ENCODE results near the gene VMA21. TPM values are rescaled to one million over a fixed set of nuclear protein-coding genes. Genes with fewer than 3 reads are reported as not detected.

Gene VMA21, protein sequence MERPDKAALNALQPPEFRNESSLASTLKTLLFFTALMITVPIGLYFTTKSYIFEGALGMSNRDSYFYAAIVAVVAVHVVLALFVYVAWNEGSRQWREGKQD
- polyA plus RNA-seq (2011; rRNA removed) (22.4 and 27.1 TPM in 2 replicates), polyA minus RNA-seq (2011; rRNA and poly(A)+ RNA removed) (23.4 and 25.1 TPM in 2 replicates)

DNA sequence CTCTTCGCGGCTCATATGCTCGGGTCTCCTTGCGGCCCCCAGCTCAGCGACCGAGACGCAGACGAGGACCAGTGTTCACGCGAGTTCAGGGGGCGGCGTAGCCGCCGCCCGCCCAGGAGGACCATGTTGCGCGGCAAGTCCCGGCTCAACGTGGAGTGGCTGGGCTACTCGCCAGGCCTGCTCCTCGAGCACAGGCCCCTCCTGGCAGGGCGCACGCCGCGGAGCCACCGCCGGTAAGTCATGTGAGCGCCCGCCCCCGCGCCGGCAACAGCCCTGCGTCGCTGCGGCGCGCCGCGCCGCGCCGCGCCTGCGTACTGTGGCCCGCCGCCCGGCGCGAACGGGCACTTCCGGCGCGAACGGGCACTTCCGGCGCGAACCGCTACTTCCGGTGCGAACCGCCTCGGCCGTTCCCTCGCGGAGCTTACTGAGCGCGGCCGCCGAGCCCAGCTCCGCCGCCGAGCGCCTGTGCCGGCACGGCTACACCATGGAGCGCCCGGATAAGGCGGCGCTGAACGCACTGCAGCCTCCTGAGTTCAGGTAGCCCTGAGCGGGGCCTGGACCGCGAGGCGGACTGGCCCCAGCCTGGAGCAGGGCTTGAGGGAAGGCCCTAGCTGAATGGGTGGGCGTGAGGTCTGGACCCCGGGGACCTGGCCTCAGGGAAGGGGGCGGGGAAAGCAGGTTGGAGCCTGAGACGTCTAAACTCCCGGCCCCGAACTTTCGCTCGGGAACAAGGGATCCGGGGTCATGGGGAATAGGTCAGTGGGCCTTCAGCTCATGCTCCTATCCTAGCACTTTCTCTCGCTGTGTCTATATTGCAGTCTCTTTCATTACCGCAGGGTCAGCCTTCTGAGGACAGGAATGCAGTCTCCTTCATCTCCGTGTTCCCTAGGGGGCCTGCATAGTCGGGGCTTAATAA lies at the start of gene VMA21:
Gene VMA21 (plus strand): TSS at position 382 of the 916 bp plus-strand sequence. CDS start 103 bp downstream, at position 485.
- H3K27ac ChIP-seq (ENCODE audit: low read depth, low read length): peak within 1 kb of the TSS; percentile 95
- ChIA-PET POLR2A (interaction anchor here (0.6 to 0.7 kb wide), 3 partner anchors 9 to 507 kb away, joined by 3 to 5 read pairs (median 4); no protein-coding TSS in a partner anchor), CTCF (no interaction called here)
- H3K9me3 ChIP-seq (ENCODE audit: control insufficient read depth, insufficient read depth, low read length): no peaks in the 10 kb centered on the region
- H3K27me3 ChIP-seq (ENCODE audit: control insufficient read depth, insufficient read depth, low read length): no peaks in the 10 kb centered on the region
- peak; percentile 64 for DNase-seq (ENCODE audit: low read depth, low spot score)
- TF ChIP-seq, protein P1, sequence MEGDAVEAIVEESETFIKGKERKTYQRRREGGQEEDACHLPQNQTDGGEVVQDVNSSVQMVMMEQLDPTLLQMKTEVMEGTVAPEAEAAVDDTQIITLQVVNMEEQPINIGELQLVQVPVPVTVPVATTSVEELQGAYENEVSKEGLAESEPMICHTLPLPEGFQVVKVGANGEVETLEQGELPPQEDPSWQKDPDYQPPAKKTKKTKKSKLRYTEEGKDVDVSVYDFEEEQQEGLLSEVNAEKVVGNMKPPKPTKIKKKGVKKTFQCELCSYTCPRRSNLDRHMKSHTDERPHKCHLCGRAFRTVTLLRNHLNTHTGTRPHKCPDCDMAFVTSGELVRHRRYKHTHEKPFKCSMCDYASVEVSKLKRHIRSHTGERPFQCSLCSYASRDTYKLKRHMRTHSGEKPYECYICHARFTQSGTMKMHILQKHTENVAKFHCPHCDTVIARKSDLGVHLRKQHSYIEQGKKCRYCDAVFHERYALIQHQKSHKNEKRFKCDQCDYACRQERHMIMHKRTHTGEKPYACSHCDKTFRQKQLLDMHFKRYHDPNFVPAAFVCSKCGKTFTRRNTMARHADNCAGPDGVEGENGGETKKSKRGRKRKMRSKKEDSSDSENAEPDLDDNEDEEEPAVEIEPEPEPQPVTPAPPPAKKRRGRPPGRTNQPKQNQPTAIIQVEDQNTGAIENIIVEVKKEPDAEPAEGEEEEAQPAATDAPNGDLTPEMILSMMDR (IDR thresholded peaks at IDR 0.05; ENCODE audit: low read depth, low read length): no peak
- peak within 1 kb of the TSS; percentile 77 for H3K4me3 ChIP-seq (ENCODE audit: low read depth, low read length)

DNA sequence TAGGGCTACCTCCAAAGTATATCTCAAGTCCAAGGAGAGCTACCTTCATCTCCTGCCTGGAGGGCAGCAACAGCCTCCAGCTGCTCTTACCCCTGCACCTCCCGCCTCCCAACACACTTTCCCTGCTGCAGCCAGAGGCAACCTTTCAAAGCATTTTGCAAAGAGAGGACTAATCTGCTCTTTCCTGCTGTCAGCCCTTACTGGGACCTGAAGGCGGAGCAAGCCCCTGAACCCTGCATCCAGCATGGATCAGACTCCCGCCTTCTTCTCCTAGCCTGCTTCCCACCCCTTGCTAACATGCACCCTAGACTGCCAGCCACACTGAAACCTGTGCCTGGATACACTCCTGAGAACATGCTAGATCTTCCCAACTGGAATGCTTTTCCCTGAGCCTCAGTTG lies 37.7 kb upstream of the VMA21 start:
- no peak overlapping the region for H3K4me3 ChIP-seq (ENCODE audit: low read depth, low read length)
- no peaks in the 10 kb centered on the region for H3K9me3 ChIP-seq (ENCODE audit: control insufficient read depth, insufficient read depth, low read length)
- no peak overlapping the region for H3K27ac ChIP-seq (ENCODE audit: low read depth, low read length)
- ChIA-PET CTCF (interaction anchor here (1.4 to 2.7 kb wide), 2 partner anchors 16 to 208 kb away, joined by 3 to 8 read pairs; no protein-coding TSS in a partner anchor), POLR2A (no interaction called here)
- TF ChIP-seq, protein P1 (IDR thresholded peaks at IDR 0.05; ENCODE audit: low read depth, low read length): no peak
- DNase-seq (ENCODE audit: low read depth, low spot score): no peak
- no peaks in the 10 kb centered on the region for H3K27me3 ChIP-seq (ENCODE audit: control insufficient read depth, insufficient read depth, low read length)

DNA sequence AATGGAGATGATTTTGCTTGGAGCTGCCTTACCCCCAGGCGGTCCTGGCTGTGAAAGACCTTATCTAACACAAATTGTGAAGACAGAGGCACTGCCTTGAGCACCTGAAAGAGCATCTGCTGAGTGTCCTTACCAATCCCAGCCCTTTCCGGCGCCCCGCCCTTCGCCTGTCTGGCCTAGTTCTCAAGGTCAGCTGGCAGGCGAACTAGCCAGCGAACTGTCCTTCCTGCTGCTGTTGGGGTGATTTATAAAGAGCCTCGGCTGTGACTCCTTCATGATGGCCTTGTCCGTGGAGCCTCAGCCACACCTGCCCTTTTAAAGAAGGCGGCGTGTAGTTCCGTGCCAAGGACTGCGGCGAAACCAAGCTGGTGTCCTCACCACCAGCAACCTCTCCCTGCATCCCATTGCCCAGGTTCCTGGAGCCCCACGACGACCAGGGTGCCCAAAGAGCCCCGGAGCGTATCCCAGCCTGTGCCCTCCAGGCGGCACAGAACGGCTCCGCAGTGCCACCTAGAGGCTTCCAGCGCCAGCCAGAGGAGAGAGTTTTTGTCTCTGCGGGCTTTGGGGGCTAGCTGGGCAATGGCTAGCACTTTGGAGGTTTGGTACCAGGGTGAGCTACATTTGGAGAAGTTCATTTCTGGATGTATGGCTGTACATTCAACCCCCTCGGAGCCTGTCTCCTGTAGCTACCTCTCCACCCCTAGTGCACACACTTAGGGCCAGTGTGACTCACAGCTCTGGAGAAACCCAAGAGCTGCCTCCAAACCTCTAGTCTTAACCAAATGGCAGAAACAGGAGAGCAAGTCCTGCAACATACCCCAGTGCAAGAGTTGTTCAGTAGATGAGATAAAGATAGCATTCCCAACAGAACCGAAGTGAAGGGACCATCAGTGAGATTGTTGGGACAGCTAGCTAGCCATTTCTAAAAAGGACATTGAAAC lies 36.8 kb upstream of the VMA21 start:
- ChIA-PET POLR2A (no interaction called here), CTCF (interaction anchor here (0.6 to 2.7 kb wide), 6 partner anchors 17 to 209 kb away, joined by 3 to 8 read pairs (median 4); no protein-coding TSS in a partner anchor)
- Histone ChIP-seq H3K4me3 (ENCODE audit: low read depth, low read length) (no peak overlapping the region), H3K27ac (ENCODE audit: low read depth, low read length) (no peak overlapping the region), H3K27me3 (ENCODE audit: control insufficient read depth, insufficient read depth, low read length) (no peaks in the 10 kb centered on the region), H3K9me3 (ENCODE audit: control insufficient read depth, insufficient read depth, low read length) (no peaks in the 10 kb centered on the region)
- TF ChIP-seq, protein P1 (IDR thresholded peaks at IDR 0.05; ENCODE audit: low read depth, low read length): peak; percentile 64
- DNase-seq (ENCODE audit: low read depth, low spot score): no peak

DNA sequence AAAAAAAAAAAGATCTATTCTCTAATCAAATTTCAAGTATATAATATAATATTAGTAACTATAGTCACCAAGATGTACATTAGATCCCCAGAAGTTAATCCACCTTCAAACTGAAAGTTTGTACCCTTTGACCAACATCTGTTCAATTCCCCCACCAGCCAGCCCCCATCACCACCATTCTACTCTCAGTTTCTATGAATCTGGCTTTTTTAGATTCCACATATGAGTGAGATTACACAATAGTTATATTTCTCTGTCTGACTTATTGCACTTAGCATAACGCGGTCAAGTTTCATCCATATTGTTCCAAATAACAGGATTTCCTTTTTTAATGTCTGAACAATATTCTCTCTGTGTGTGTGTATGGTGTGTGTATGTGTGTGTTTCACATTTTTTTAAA lies 33.7 kb upstream of the VMA21 start:
- H3K4me3 ChIP-seq (ENCODE audit: low read depth, low read length): no peak overlapping the region
- POLR2A ChIA-PET: no interaction called here
- TF ChIP-seq, protein P1 (IDR thresholded peaks at IDR 0.05; ENCODE audit: low read depth, low read length): no peak
- CTCF ChIA-PET: no interaction called here
- DNase-seq (ENCODE audit: low read depth, low spot score): no peak
- H3K9me3 ChIP-seq (ENCODE audit: control insufficient read depth, insufficient read depth, low read length): no peaks in the 10 kb centered on the region
- H3K27me3 ChIP-seq (ENCODE audit: control insufficient read depth, insufficient read depth, low read length): no peaks in the 10 kb centered on the region
- no peak overlapping the region for H3K27ac ChIP-seq (ENCODE audit: low read depth, low read length)

Measured in AG04450 (cell line).